SU-DHL-6 (cell line): ENCODE results near the gene SRXN1.

ENCODE experiments used
- H2AFZ ChIP-seq: fragments of 200-600 bp; sonication (generic); 2 replicates; pipeline ENCODE4 v1.6.1; 2014; ENCODE audit warnings: low read depth, mild to moderate bottlenecking, moderate library complexity, mixed read lengths, antibody characterized with exemption, low read length; ENCODE audit not compliant: severe bottlenecking
- H3F3A ChIP-seq: fragments of 200-600 bp; shearing (Covaris generic); 2 replicates; pipeline ENCODE4 v1.6.0; 2016; ENCODE audit warnings: antibody characterized with exemption, mild to moderate bottlenecking; ENCODE audit not compliant: insufficient read depth
- H3K27ac ChIP-seq: fragments of 200-600 bp; sonication (generic); 2 replicates; pipeline ENCODE4 v1.5.1; 2016; ENCODE audit warnings: low read depth, mild to moderate bottlenecking, low read length, moderate library complexity, mixed read lengths
- H3K27me3 ChIP-seq: fragments of 200-600 bp; sonication (generic), shearing (Covaris generic); 2 replicates; pipeline ENCODE4 v1.6.0; 2014; ENCODE audit warnings: mild to moderate bottlenecking, low read length
- H3K36me3 ChIP-seq: fragments of 200-600 bp; sonication (generic); 2 replicates; pipeline ENCODE4 v1.6.1; 2014; ENCODE audit warnings: mild to moderate bottlenecking, low read length, mixed read lengths
- H3K4me2 ChIP-seq: fragments of 300-600, 200-600 bp; shearing (Covaris generic), sonication (generic); 2 replicates; pipeline ENCODE4 v1.6.0; 2014; ENCODE audit warnings: low read length, low read depth, mild to moderate bottlenecking; ENCODE audit not compliant: poor library complexity, severe bottlenecking
- H3K4me3 ChIP-seq: fragments of 200-600 bp; sonication (generic); 2 replicates; pipeline ENCODE4 v1.5.1; 2014; ENCODE audit warnings: antibody characterized with exemption, low read length, mild to moderate bottlenecking, mixed read lengths; ENCODE audit not compliant: insufficient read depth, poor library complexity, severe bottlenecking
- H3K79me2 ChIP-seq: fragments of 200-600 bp; sonication (generic); 2 replicates; pipeline ENCODE4 v1.6.1; 2014; ENCODE audit warnings: mild to moderate bottlenecking, low read length, moderate library complexity; ENCODE audit not compliant: insufficient read depth
- H3K9ac ChIP-seq: fragments of 200-600 bp; sonication (generic); 2 replicates; pipeline ENCODE4 v1.7.0; 2014; ENCODE audit warnings: mild to moderate bottlenecking, low read length
- H3K9me2 ChIP-seq: fragments of 200-600 bp; sonication (generic); replicated peaks from 2 replicates; pipeline ENCODE4 v1.6.1; 2014; ENCODE audit warnings: low read length; ENCODE audit not compliant: insufficient read depth
- H3K9me3 ChIP-seq: fragments of 200-600 bp; sonication (generic); 2 replicates; pipeline ENCODE4 v1.6.1; 2014; ENCODE audit warnings: low read length, mixed read lengths; ENCODE audit not compliant: insufficient read depth
- H4K20me1 ChIP-seq: fragments of 200-600 bp; sonication (generic); 2 replicates; pipeline ENCODE4 v1.6.1; 2014; ENCODE audit warnings: low read depth, mild to moderate bottlenecking, antibody characterized with exemption, low read length, moderate library complexity, mixed read lengths
- CTCF ChIP-seq: fragments of 200-600 bp; sonication (generic); IDR thresholded peaks from one replicate; pipeline ENCODE4 v1.5.1; 2017; ENCODE audit warnings: antibody characterized with exemption, mild to moderate bottlenecking, low read length, moderate library complexity; ENCODE audit not compliant: insufficient read depth, poor library complexity, severe bottlenecking
- EZH2phosphoT487 ChIP-seq: fragments of 200-600 bp; sonication (generic), shearing (Covaris generic); conservative IDR thresholded peaks from 2 replicates; pipeline ENCODE4 v1.6.1; 2018; ENCODE audit warnings: mild to moderate bottlenecking, antibody characterized with exemption, low read length, moderate library complexity, mixed read lengths

Gene SRXN1

DNA sequence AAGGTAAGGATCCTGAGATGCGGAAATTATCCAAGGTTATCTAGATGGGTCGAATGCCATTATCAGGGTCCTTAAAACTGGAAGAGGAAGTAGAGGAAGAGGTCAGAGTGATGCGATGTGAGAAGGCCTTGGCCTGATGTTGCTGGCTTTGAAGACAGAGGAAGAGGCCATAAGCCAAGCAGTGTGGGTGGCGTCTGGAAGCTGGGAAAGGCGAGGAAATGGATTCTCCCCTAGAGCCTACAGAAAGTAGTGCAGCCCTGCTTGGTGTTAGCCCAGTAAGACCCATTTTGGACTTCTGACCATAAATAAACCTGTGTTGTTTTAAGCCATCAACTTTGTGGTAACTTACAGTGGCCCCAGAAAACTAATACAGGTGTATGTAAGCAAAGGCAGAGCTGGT is 2.0 kb downstream of the SRXN1 start:
- peaks cover 12% of the 10 kb centered on the region; the same call in 1 of the 2 replicates for H3K79me2 ChIP-seq
- H3K27me3 ChIP-seq = no peaks in the 10 kb centered on the region
- H3K36me3 ChIP-seq = no peaks in the 10 kb centered on the region
- H3K9me3 ChIP-seq = no peaks in the 10 kb centered on the region
- no peaks in the 10 kb centered on the region for H3K9me2 ChIP-seq
- H3K27ac ChIP-seq = no peak overlapping the region
- H3K9ac ChIP-seq = no peak overlapping the region
- no peak overlapping the region for H3K4me3 ChIP-seq
- H2AFZ ChIP-seq = no peak overlapping the region
- H4K20me1 ChIP-seq = no peaks in the 10 kb centered on the region
- TF ChIP-seq CTCF = no peak
- no peak for TF ChIP-seq EZH2phosphoT487
- no peak overlapping the region for H3K4me2 ChIP-seq
- H3F3A ChIP-seq = no peaks in the 10 kb centered on the region

DNA sequence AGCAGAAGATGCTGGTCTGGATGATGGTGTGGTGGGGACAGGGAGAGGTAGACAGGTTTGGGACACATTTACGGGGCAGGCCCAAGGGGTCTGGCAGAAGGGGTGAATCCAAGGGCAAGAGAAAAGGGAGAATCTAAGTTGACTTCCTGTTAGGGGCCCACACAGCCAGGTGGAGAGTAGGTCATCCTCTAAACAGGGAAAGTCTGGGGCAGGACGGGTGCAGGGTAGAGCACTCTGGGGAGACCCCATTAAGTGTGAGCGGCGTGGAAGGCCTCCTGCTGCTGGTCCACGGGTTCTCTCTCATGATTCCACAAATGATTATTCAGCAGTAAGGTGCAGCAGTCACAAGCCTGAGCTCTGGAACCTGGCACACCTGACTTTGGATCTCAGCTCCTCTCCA is 2.7 kb downstream of the SRXN1 start:
- no peak for TF ChIP-seq EZH2phosphoT487
- TF ChIP-seq CTCF = no peak
- Histone ChIP-seq H3K9me2 (no peaks in the 10 kb centered on the region), H3K9me3 (no peaks in the 10 kb centered on the region), H3K36me3 (no peaks in the 10 kb centered on the region), H3K79me2 (peaks cover 12% of the 10 kb centered on the region; the same call in 1 of the 2 replicates), H3K4me2 (no peak overlapping the region), H3K4me3 (no peak overlapping the region), H3K9ac (no peak overlapping the region), H3K27me3 (no peaks in the 10 kb centered on the region), H2AFZ (no peak overlapping the region), H3F3A (no peaks in the 10 kb centered on the region), H3K27ac (no peak overlapping the region), H4K20me1 (no peaks in the 10 kb centered on the region)

DNA sequence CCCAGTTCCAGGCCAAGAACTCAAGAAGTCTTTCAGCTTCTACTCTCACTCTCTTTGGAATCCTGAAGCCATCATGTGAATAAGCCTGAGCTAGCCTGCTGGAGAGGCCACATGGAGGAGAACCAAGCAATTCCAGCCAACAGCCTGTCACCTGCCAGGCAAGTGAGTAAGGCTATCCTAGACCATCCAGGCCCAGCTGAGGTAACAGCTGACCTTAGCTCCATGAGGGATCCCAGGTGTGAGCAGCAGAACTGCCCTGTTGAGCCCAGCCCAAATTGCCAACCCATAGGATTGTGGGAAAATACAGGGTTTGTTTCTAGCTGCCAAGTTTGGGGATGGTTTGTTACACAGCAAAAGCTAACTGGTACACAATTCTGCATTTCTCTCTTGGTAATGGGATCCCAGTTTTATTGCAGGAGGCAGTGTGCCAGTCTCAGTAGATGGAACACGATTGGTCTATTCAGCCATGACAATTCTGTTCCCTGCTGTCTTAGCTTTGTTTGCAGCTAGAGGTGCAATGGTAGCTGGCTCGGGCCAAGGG is 5.5 kb downstream of the SRXN1 start:
- no peak overlapping the region for H2AFZ ChIP-seq
- H3K4me2 ChIP-seq = no peak overlapping the region
- H3K9ac ChIP-seq = no peak overlapping the region
- H3K9me3 ChIP-seq = no peaks in the 10 kb centered on the region
- TF ChIP-seq CTCF = no peak
- TF ChIP-seq EZH2phosphoT487 = no peak
- no peak overlapping the region for H3K4me3 ChIP-seq
- peaks cover 10% of the 10 kb centered on the region; the same call in 1 of the 2 replicates for H3K79me2 ChIP-seq
- no peaks in the 10 kb centered on the region for H3K36me3 ChIP-seq
- no peak overlapping the region for H3K27ac ChIP-seq
- H3K9me2 ChIP-seq = no peaks in the 10 kb centered on the region
- H4K20me1 ChIP-seq = no peaks in the 10 kb centered on the region
- H3K27me3 ChIP-seq = no peaks in the 10 kb centered on the region
- no peaks in the 10 kb centered on the region for H3F3A ChIP-seq
